IPS-NIHi7 (cell line): ENCODE results near the gene NAA25.
"Not testable (repeated sequence)": the region's sequence is repeated elsewhere in the genome, so short reads cannot be mapped to it uniquely, and the experiment has no call there.

Source experiments
- DNase-seq: peaks from one replicate; pipeline ENCODE4 v3.0.0; 2012; ENCODE audit warnings: mixed read lengths; ENCODE audit errors: extremely low spot score

NAA25 gene

GRCh38 chr12:112061137-112061536 lies 47.4 kb downstream of the NAA25 start:
- no peak for DNase-seq

- DNase-seq, result no peak
These were observed 59.2 kb downstream of the NAA25 start for GRCh38 chr12:112049351-112049750.

- DNase-seq, result no peak
These were observed 62.6 kb downstream of the NAA25 start for GRCh38 chr12:112046003-112046402.

GRCh38 chr12:112036614-112037013 lies 72.0 kb downstream of the NAA25 start:
- not testable (repeated sequence) for DNase-seq

- DNase-seq, result no peak
These were observed 73.3 kb downstream of the NAA25 start for GRCh38 chr12:112035219-112035785.

GRCh38 chr12:112032292-112032691 lies 76.3 kb downstream of the NAA25 start:
- DNase-seq, result no peak

- DNase-seq, result no peak
These were observed 77.1 kb downstream of the NAA25 start for GRCh38 chr12:112031472-112031871.

- DNase-seq, result no peak
These were observed 79.3 kb downstream of the NAA25 start for GRCh38 chr12:112029301-112029700.

- no peak for DNase-seq
These were observed 82.7 kb downstream of the NAA25 start for GRCh38 chr12:112025808-112026375.

GRCh38 chr12:112023759-112024396 lies 84.7 kb downstream of the NAA25 start:
- DNase-seq, result peak; percentile 46

GRCh38 chr12:112022241-112023016 lies 86.2 kb downstream of the NAA25 start:
- DNase-seq, result no peak

- no peak for DNase-seq
These were observed 87.6 kb downstream of the NAA25 start for GRCh38 chr12:112020947-112021457.

- DNase-seq, result no peak
These were observed 89.9 kb downstream of the NAA25 start for GRCh38 chr12:112018571-112019237.

- DNase-seq, result no peak
These were observed 91.5 kb downstream of the NAA25 start for GRCh38 chr12:112017041-112017440.

GRCh38 chr12:112015938-112016337 lies 92.6 kb downstream of the NAA25 start:
- no peak for DNase-seq

GRCh38 chr12:112013601-112014402 lies 94.8 kb downstream of the NAA25 start:
- peak; percentile 55 for DNase-seq

GRCh38 chr12:112012775-112013600 lies 95.6 kb downstream of the NAA25 start, which contains the start of the genes ERP29 and TMEM116:
TSS of gene ERP29 (plus strand) at chr12:112013426. CDS start at chr12:112013466, 40 bp downstream.
TSS of gene TMEM116 (minus strand) at chr12:112013165. CDS start at chr12:112005270, 7,895 bp downstream.
- DNase-seq, result peak; percentile 99

- DNase-seq, result no peak
These were observed 96.9 kb downstream of the NAA25 start for GRCh38 chr12:112011685-112012084.

- no peak for DNase-seq
These were observed 97.9 kb downstream of the NAA25 start for GRCh38 chr12:112010415-112011344.
